Transverse colon (tissue), 1 donor: ENCODE results near the gene EHBP1L1.

Experiments used
- EP300 ChIP-seq: sonication (generic); formaldehyde crosslinking; IDR thresholded peaks from one replicate; pipeline ENCODE4 v1.6.1; 2017; ENCODE audit warnings: antibody characterized with exemption, low read depth
- POLR2A ChIP-seq: fragments of 450-650 bp; IDR thresholded peaks from one replicate; pipeline ENCODE4 v1.6.1; 2016; ENCODE audit warnings: antibody characterized with exemption, mild to moderate bottlenecking, moderate library complexity

DNA sequence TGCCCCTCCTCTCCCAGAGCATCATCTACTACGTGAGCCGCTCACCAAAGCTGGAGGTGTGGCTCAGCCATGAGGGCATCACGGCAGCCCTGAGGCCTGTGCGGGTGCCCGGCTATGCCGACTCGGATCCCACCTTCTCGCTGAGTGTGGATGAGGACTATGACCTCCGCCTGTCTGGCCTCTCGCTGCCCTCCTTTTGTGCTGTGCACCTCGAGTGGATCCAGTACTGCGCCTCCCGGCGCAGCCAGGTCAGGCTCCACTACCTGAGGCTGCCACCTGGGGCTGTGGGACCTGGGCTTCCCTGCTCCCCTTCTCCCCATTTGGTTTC is 58.2 kb downstream of the EHBP1L1 start:
- TF ChIP-seq POLR2A (no peak), EP300 (no peak)
